ENCODE measurements around the gene CRYBB3. TPM values are rescaled to one million over a fixed set of nuclear protein-coding genes. Genes with fewer than 3 reads are reported as not detected.

CRYBB3 gene
- not detected for polyA plus RNA-seq (2012; ENCODE audit: insufficient read length, low read depth)

- no peak for TF ChIP-seq POLR2AphosphoS5 (IDR thresholded peaks at IDR 0.05; ENCODE audit: low read depth, low read length)
Observed at GRCh38 chr22:25199731-25200520, at the start of gene CRYBB3. Gene CRYBB3, plus strand, starts transcription at chr22:25199858. Its CDS starts 1,539 bp downstream, at chr22:25201397.

DNA sequence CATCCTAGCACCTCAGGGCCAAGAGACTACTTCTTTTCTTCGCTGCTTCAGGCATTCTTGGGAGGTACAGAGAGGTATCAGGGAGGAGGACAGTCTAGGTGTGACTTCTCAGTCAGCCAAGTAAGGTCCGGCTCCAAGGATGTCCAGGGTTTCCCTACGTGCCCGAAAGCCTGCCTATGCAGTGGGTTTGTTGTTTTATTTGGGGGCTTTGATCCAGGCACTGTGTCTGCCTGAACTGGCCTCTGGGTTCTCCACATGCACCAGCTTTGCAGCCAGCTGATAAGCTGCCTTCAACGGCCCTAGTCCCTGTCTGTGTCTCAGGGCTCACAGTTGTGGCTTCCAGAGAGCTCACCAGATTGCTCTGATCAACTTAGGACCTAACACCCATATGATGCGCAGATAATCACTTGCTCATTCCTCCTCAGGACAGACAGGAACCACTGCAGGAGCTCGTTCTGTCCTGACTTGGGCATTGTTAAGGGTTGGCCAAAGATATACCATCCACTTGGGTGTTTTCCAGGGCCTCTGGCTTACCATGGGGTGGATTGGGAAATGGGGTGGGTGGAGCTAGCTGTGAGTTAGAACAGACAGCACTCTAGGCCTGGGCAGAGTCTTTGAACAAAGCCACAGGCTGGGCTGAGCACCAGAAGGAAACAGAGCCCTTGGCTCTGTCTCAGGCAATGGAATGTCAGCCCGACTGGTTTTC is 45.5 kb upstream of the CRYBB3 start:
- TF ChIP-seq POLR2AphosphoS5 (IDR thresholded peaks at IDR 0.05; ENCODE audit: low read depth, low read length) (no peak), SIN3A (IDR thresholded peaks at IDR 0.05; ENCODE audit: borderline replicate concordance, insufficient read depth, low read length) (no peak), REST (IDR thresholded peaks at IDR 0.05; ENCODE audit: insufficient read depth in 1 of 2, low read depth in 2 of 2, low read length in 2 of 2) (no peak), TAF1 (IDR thresholded peaks at IDR 0.05; ENCODE audit: borderline replicate concordance, insufficient read depth, low read length) (no peak), FOXP2 (optimal IDR thresholded peaks at IDR 0.05; ENCODE audit: borderline replicate concordance, extremely low read depth, extremely low read length, insufficient read depth) (no peak)

- TF ChIP-seq POLR2AphosphoS5 (IDR thresholded peaks at IDR 0.05; ENCODE audit: low read depth, low read length) (no peak), TAF1 (IDR thresholded peaks at IDR 0.05; ENCODE audit: borderline replicate concordance, insufficient read depth, low read length) (no peak)
Observed at GRCh38 chr22:25154667-25154999, 45.0 kb upstream of the CRYBB3 start.

GRCh38 chr22:25156736-25157135 is 42.9 kb upstream of the CRYBB3 start:
- no peak for TF ChIP-seq REST (IDR thresholded peaks at IDR 0.05; ENCODE audit: insufficient read depth in 1 of 2, low read depth in 2 of 2, low read length in 2 of 2)
- no peak for TF ChIP-seq SIN3A (IDR thresholded peaks at IDR 0.05; ENCODE audit: borderline replicate concordance, insufficient read depth, low read length)
- TF ChIP-seq FOXP2 (optimal IDR thresholded peaks at IDR 0.05; ENCODE audit: borderline replicate concordance, extremely low read depth, extremely low read length, insufficient read depth) = no peak
- TF ChIP-seq POLR2AphosphoS5 (IDR thresholded peaks at IDR 0.05; ENCODE audit: low read depth, low read length) = no peak
- TF ChIP-seq TAF1 (IDR thresholded peaks at IDR 0.05; ENCODE audit: borderline replicate concordance, insufficient read depth, low read length) = no peak

GRCh38 chr22:25159028-25159427 is 40.6 kb upstream of the CRYBB3 start:
- TF ChIP-seq POLR2AphosphoS5 (IDR thresholded peaks at IDR 0.05; ENCODE audit: low read depth, low read length) = no peak
- TF ChIP-seq SIN3A (IDR thresholded peaks at IDR 0.05; ENCODE audit: borderline replicate concordance, insufficient read depth, low read length) = no peak
- no peak for TF ChIP-seq TAF1 (IDR thresholded peaks at IDR 0.05; ENCODE audit: borderline replicate concordance, insufficient read depth, low read length)
- TF ChIP-seq REST (IDR thresholded peaks at IDR 0.05; ENCODE audit: insufficient read depth in 1 of 2, low read depth in 2 of 2, low read length in 2 of 2) = no peak
- no peak for TF ChIP-seq FOXP2 (optimal IDR thresholded peaks at IDR 0.05; ENCODE audit: borderline replicate concordance, extremely low read depth, extremely low read length, insufficient read depth)

All from PFSK-1 (cell line).